SK-N-SH (cell line): ENCODE results near the gene NALCN. TPM values are rescaled to one million over a fixed set of nuclear protein-coding genes. Genes with fewer than 3 reads are reported as not detected.

ENCODE experiments used
- CTCF ChIA-PET: fragments of 300-600, 350-600 bp; formaldehyde crosslinking; extraction: SDS; loops from one replicate; lab custom pipeline; 2021; lab: Yijun Ruan, JAX
- POLR2A ChIA-PET: fragments of 350-600 bp; sonication (Branson Sonifier 250); formaldehyde crosslinking; extraction: SDS; loops from one replicate; lab custom pipeline; 2020; ENCODE audit warnings: antibody characterized with exemption, inconsistent platforms; lab: Yijun Ruan, JAX
- DNase-seq: peaks from one replicate; pipeline ENCODE4 v3.0.0; 2012
- H2AFZ ChIP-seq: fragments of 200-600 bp; sonication (generic); 2 replicates; pipeline ENCODE4 v1.8.1; 2016; ENCODE audit warnings: antibody characterized with exemption, mild to moderate bottlenecking, low read depth
- H3F3A ChIP-seq: fragments of 200-600 bp; sonication (generic); replicated peaks from 2 replicates; pipeline ENCODE3; 2016; ENCODE audit warnings: antibody characterized with exemption, mild to moderate bottlenecking; ENCODE audit not compliant: insufficient read depth
- H3K27ac ChIP-seq, 2 experiments: fragments of 200-500 bp in 1 of 2; fragments of 200-600 bp in 1 of 2; sonication (Bioruptor generic) in 1 of 2; sonication (generic), shearing (Covaris generic) in 1 of 2; 2 replicates each; pipeline versions ENCODE4 v1.5.1 to v1.6.1; 2014 to 2016; ENCODE audit warnings: low read depth in 2 of 2, inconsistent platforms in 1 of 2, low read length in 1 of 2, mild to moderate bottlenecking in 1 of 2, mixed read lengths in 1 of 2
- H3K27me3 ChIP-seq: fragments of 200-600 bp; sonication (generic), shearing (Covaris generic); 2 replicates; pipeline ENCODE4 v1.6.1; 2016; ENCODE audit warnings: mixed run types; ENCODE audit not compliant: insufficient read depth
- H3K36me3 ChIP-seq, 2 experiments: fragments of 200-500 bp in 1 of 2; fragments of 200-600 bp in 1 of 2; sonication (Bioruptor generic) in 1 of 2; sonication (generic) in 1 of 2; replicated peaks in 1 of 2; 2 replicates each; pipeline versions ENCODE3 to v1.5.1; 2014 to 2016; ENCODE audit warnings: low read length in 1 of 2, mild to moderate bottlenecking in 1 of 2; ENCODE audit not compliant: insufficient read depth in 2 of 2, control insufficient read depth in 1 of 2
- H3K4me1 ChIP-seq, 2 experiments: fragments of 200-500 bp in 1 of 2; fragments of 200-600 bp in 1 of 2; sonication (Bioruptor generic) in 1 of 2; sonication (generic), shearing (Covaris generic) in 1 of 2; 2 replicates each; pipeline versions ENCODE4 v1.5.1 to v1.6.1; 2014 to 2016; ENCODE audit warnings: low read depth in 1 of 2, low read length in 1 of 2, mixed run types in 1 of 2; ENCODE audit not compliant: insufficient read depth in 2 of 2, control insufficient read depth in 1 of 2
- H3K4me2 ChIP-seq: fragments of 200-600 bp; sonication (generic), shearing (Covaris generic); 2 replicates; pipeline ENCODE4 v1.6.1; 2017; ENCODE audit warnings: mixed run types
- H3K4me3 ChIP-seq, 2 experiments: fragments of 200-500 bp in 1 of 2; fragments of 200-600 bp in 1 of 2; sonication (Bioruptor generic) in 1 of 2; sonication (generic), shearing (Covaris generic) in 1 of 2; 2 replicates each; pipeline versions ENCODE4 v1.5.1 to v1.8.1; 2014 to 2016; ENCODE audit warnings: low read depth in 2 of 2, inconsistent platforms in 1 of 2, low read length in 1 of 2, mild to moderate bottlenecking in 1 of 2, mixed read lengths in 1 of 2, moderate library complexity in 1 of 2
- H3K79me2 ChIP-seq: fragments of 200-600 bp; sonication (generic); 2 replicates; pipeline ENCODE4 v1.8.1; 2017; ENCODE audit warnings: mild to moderate bottlenecking; ENCODE audit not compliant: insufficient read depth
- H3K9ac ChIP-seq: fragments of 200-600 bp; sonication (generic); 2 replicates; pipeline ENCODE4 v1.6.1; 2017; ENCODE audit warnings: mixed run types
- H3K9me2 ChIP-seq: fragments of 200-600 bp; sonication (generic); 2 replicates; pipeline ENCODE4 v1.6.1; 2017; ENCODE audit warnings: mixed run types
- H3K9me3 ChIP-seq: fragments of 200-600 bp; sonication (generic); 2 replicates; pipeline ENCODE4 v1.6.1; 2017; ENCODE audit warnings: mixed run types, mild to moderate bottlenecking, moderate library complexity
- H4K20me1 ChIP-seq: fragments of 200-600 bp; sonication (generic); 2 replicates; pipeline ENCODE4 v1.6.1; 2017; ENCODE audit warnings: mild to moderate bottlenecking, mixed run types; ENCODE audit not compliant: insufficient read depth
- CHD2 ChIP-seq: fragments of 150-350 bp; IDR thresholded peaks from 2 replicates; pipeline ENCODE4 v1.6.1; 2018; ENCODE audit warnings: low read length; ENCODE audit not compliant: partially characterized antibody
- CTCF ChIP-seq: fragments of 200-600 bp; sonication (generic); IDR thresholded peaks from 2 replicates; pipeline ENCODE4 v1.6.1; 2017; ENCODE audit warnings: antibody characterized with exemption, mild to moderate bottlenecking, moderate library complexity
- FOXM1 ChIP-seq: IDR thresholded peaks from 2 replicates; pipeline ENCODE4 v1.4.0; 2012; ENCODE audit warnings: low read depth, mild to moderate bottlenecking
- JUND ChIP-seq: IDR thresholded peaks from 2 replicates; pipeline ENCODE4 v1.4.0; 2012
- NFIC ChIP-seq: IDR thresholded peaks from 2 replicates; pipeline ENCODE4 v1.4.0; 2012; ENCODE audit warnings: borderline replicate concordance
- RCOR1 ChIP-seq: fragments of 150-350 bp; IDR thresholded peaks from 2 replicates; pipeline ENCODE4 v1.6.1; 2017; ENCODE audit warnings: antibody characterized with exemption, low read length
- RXRA ChIP-seq: IDR thresholded peaks from 2 replicates; pipeline ENCODE4 v1.4.0; 2012; ENCODE audit warnings: low read depth, mild to moderate bottlenecking, borderline replicate concordance
- SMC3 ChIP-seq: IDR thresholded peaks from 2 replicates; pipeline ENCODE4 v1.6.1; 2012; ENCODE audit warnings: low read depth, low read length, improper control_type of control experiment
- WGBS: methylation state at CpG from one replicate; pipeline ENCODE4 v1.1.6; 2017; ENCODE audit warnings: low lambda C conversion rate; 5-methylcytosine and 5-hydroxymethylcytosine counted together
- polyA plus RNA-seq, 3 experiments: library from polyadenylated mRNA; depleted of rRNA; stranded (reverse); fragments of >200 nt; gene quantifications; 2 replicates each; pipeline ENCODE4 v1.2.3, GENCODE V29; 2012
- TF ChIP-seq, protein P1 (sequence below): IDR thresholded peaks from 2 replicates; pipeline ENCODE4 v1.4.0; 2012; ENCODE audit warnings: low read depth, borderline replicate concordance
- TF ChIP-seq, protein P2 (sequence below): IDR thresholded peaks from 2 replicates; pipeline ENCODE4; 2012

Gene NALCN
- polyA plus RNA-seq, 1 of the 3 experiments (the other 2 are of a cell fraction) = 3.0 TPM

DNA sequence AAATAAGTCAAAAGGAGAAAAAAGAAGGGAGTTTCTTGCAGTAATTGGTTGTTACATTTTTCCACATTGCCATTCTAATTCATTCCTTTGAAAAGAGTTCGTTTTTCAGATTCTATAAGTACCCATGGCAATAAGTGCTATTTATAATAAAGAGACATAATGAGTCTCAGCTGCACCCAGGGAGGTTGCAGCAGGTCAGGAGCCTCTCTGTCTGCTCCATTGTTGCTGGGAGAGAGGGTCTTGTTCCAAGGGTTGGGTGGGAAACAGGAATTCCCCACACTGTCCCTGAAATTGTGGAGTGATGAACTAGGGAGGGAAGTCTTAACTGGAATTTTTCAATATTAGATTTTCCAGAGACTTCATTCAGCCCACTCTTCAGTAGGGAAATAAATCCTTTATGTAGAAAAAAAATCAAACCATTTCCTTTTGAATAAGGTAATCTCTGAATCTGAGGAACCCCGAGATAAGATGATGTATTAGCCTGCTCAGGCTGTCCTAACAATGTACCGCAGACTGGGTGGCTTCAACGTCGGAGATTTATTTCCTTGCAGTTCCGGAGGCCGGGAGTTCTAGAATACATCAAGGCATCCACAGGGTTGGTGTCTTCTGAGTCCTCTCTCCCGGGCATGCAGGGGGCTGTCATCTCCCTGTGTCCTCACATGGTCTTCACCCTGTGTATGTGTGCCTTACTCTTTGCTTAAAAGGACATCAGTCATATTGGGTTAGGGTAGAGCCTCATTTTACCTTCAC, 399.0 kb downstream of the NALCN start (continued):
- TF ChIP-seq, protein P1, sequence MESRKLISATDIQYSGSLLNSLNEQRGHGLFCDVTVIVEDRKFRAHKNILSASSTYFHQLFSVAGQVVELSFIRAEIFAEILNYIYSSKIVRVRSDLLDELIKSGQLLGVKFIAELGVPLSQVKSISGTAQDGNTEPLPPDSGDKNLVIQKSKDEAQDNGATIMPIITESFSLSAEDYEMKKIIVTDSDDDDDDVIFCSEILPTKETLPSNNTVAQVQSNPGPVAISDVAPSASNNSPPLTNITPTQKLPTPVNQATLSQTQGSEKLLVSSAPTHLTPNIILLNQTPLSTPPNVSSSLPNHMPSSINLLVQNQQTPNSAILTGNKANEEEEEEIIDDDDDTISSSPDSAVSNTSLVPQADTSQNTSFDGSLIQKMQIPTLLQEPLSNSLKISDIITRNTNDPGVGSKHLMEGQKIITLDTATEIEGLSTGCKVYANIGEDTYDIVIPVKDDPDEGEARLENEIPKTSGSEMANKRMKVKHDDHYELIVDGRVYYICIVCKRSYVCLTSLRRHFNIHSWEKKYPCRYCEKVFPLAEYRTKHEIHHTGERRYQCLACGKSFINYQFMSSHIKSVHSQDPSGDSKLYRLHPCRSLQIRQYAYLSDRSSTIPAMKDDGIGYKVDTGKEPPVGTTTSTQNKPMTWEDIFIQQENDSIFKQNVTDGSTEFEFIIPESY = no peak

GRCh38 chr13:101016475-101016874, 399.8 kb downstream of the NALCN start:
- ChIA-PET CTCF (no interaction called here), POLR2A (no interaction called here)
- 73% methylated on average over 7 of the region's 7 CpGs for WGBS

More at GRCh38 chr13:101016475-101016874, 399.8 kb downstream of the NALCN start:
- Histone ChIP-seq H4K20me1 (no peaks in the 10 kb centered on the region), H3K4me1 (no peaks in the 10 kb centered on the region; a peak in 1 of 4 replicates), H3K79me2 (no peaks in the 10 kb centered on the region), H3K9me3 (no peaks in the 10 kb centered on the region), H3K36me3 (no peaks in the 10 kb centered on the region), H3F3A (no peaks in the 10 kb centered on the region), H3K27ac (no peak overlapping the region), H3K27me3 (no peaks in the 10 kb centered on the region), H3K4me2 (no peak overlapping the region), H3K9ac (no peak overlapping the region), H2AFZ (no peak overlapping the region), H3K4me3 (no peak overlapping the region), H3K9me2 (no peaks in the 10 kb centered on the region)
- DNase-seq = no peak
- TF ChIP-seq RCOR1 (no peak), JUND (no peak), CHD2 (no peak), CTCF (no peak), SMC3 (no peak), NFIC (no peak), FOXM1 (no peak), RXRA (no peak)
- TF ChIP-seq, protein P2, sequence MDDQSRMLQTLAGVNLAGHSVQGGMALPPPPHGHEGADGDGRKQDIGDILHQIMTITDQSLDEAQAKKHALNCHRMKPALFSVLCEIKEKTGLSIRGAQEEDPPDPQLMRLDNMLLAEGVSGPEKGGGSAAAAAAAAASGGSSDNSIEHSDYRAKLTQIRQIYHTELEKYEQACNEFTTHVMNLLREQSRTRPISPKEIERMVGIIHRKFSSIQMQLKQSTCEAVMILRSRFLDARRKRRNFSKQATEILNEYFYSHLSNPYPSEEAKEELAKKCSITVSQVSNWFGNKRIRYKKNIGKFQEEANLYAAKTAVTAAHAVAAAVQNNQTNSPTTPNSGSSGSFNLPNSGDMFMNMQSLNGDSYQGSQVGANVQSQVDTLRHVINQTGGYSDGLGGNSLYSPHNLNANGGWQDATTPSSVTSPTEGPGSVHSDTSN = no peak
- TF ChIP-seq, protein P1 = no peak
